ENCODE data around the gene CCDC15.

- no peak for TF ChIP-seq POLR2A (IDR thresholded peaks at IDR 0.05)
- no peak for TF ChIP-seq CTCF (IDR thresholded peaks at IDR 0.05)
Observed at GRCh38 chr11:124917115-124917637, 36.8 kb upstream of the CCDC15 start.
